ENCODE data around the gene DBNDD2. TPM values are rescaled to one million over a fixed set of nuclear protein-coding genes. Genes with fewer than 3 reads are reported as not detected.

The DBNDD2 gene
- total RNA-seq, 1 donor from 2014 or later = 10.2 TPM

- Histone ChIP-seq H4K20me1 (ENCODE audit: low read depth) (no peaks in the 10 kb centered on the region), H3K4me2 (no peak overlapping the region), H3K36me3 (no peaks in the 10 kb centered on the region), H3K27me3 (no peaks in the 10 kb centered on the region), H3K9ac (no peak overlapping the region), H3K79me2 (ENCODE audit: low read depth) (no peaks in the 10 kb centered on the region), H3K9me3 (ENCODE audit: low read depth) (no peaks in the 10 kb centered on the region), H3F3A (ENCODE audit: low read depth) (no peaks in the 10 kb centered on the region), H2AFZ (replicated peaks) (no peak overlapping the region), H3K27ac (no peak overlapping the region), H3K4me3 (no peak overlapping the region), H3K4me1 (no peaks in the 10 kb centered on the region)
- H3K9me3 Mint-ChIP-seq = peaks cover 2% of the 10 kb centered on the region
- H3K36me3 Mint-ChIP-seq = no peaks in the 10 kb centered on the region
- no peak overlapping the region for H3K27ac Mint-ChIP-seq
- peaks cover 2% of the 10 kb centered on the region for H3K27me3 Mint-ChIP-seq (ENCODE audit: insufficient read depth, low read depth)
- H3K4me3 Mint-ChIP-seq = no peak overlapping the region
- H3K4me1 Mint-ChIP-seq = no peaks in the 10 kb centered on the region
- no peak for DNase-seq (ENCODE audit: low spot score)
- TF ChIP-seq EZH2 (IDR thresholded peaks at IDR 0.05) (no peak), EZH2phosphoT487 (IDR thresholded peaks at IDR 0.05) (no peak), CTCF (IDR thresholded peaks at IDR 0.05) (no peak)
These were observed 13.6 kb upstream of the DBNDD2 start for GRCh38 chr20:45394221-45395113.

GRCh38 chr20:45395114-45395415, 13.0 kb upstream of the DBNDD2 start:
- Mint-ChIP-seq H3K9me3 (peaks cover 8% of the 10 kb centered on the region), H3K4me1 (no peaks in the 10 kb centered on the region), H3K27me3 (ENCODE audit: insufficient read depth, low read depth) (peaks cover 2% of the 10 kb centered on the region), H3K36me3 (peaks cover 6% of the 10 kb centered on the region), H3K4me3 (no peak overlapping the region), H3K27ac (no peak overlapping the region)
- Histone ChIP-seq H3K79me2 (ENCODE audit: low read depth) (no peaks in the 10 kb centered on the region), H3K4me2 (no peak overlapping the region), H3K27ac (no peak overlapping the region), H3K4me3 (no peak overlapping the region), H3K9me3 (ENCODE audit: low read depth) (no peaks in the 10 kb centered on the region), H3K9ac (no peak overlapping the region), H4K20me1 (ENCODE audit: low read depth) (no peaks in the 10 kb centered on the region), H3K36me3 (no peaks in the 10 kb centered on the region), H2AFZ (replicated peaks) (no peak overlapping the region), H3K4me1 (no peaks in the 10 kb centered on the region), H3F3A (ENCODE audit: low read depth) (no peaks in the 10 kb centered on the region), H3K27me3 (no peaks in the 10 kb centered on the region)
- TF ChIP-seq EZH2phosphoT487 (IDR thresholded peaks at IDR 0.05) (no peak), EZH2 (IDR thresholded peaks at IDR 0.05) (no peak), CTCF (IDR thresholded peaks at IDR 0.05) (no peak)
- no peak for DNase-seq (ENCODE audit: low spot score)

GRCh38 chr20:45399018-45399417, 9.1 kb upstream of the DBNDD2 start:
- no peak for DNase-seq (ENCODE audit: low spot score)
- Histone ChIP-seq H3K79me2 (ENCODE audit: low read depth) (no peaks in the 10 kb centered on the region), H3K27ac (no peak overlapping the region), H3F3A (ENCODE audit: low read depth) (no peaks in the 10 kb centered on the region), H2AFZ (replicated peaks) (no peak overlapping the region), H3K4me3 (no peak overlapping the region), H3K4me1 (no peaks in the 10 kb centered on the region), H3K9me3 (ENCODE audit: low read depth) (no peaks in the 10 kb centered on the region), H3K36me3 (no peaks in the 10 kb centered on the region), H3K27me3 (peaks cover 12% of the 10 kb centered on the region), H3K9ac (no peak overlapping the region), H4K20me1 (ENCODE audit: low read depth) (no peaks in the 10 kb centered on the region), H3K4me2 (no peak overlapping the region)
- TF ChIP-seq EZH2 (IDR thresholded peaks at IDR 0.05) (no peak), EZH2phosphoT487 (IDR thresholded peaks at IDR 0.05) (no peak), CTCF (IDR thresholded peaks at IDR 0.05) (no peak)
- Mint-ChIP-seq H3K27ac (no peak overlapping the region), H3K4me3 (no peak overlapping the region), H3K36me3 (peaks cover 17% of the 10 kb centered on the region), H3K9me3 (peaks cover 28% of the 10 kb centered on the region), H3K27me3 (ENCODE audit: insufficient read depth, low read depth) (peaks cover 4% of the 10 kb centered on the region), H3K4me1 (no peaks in the 10 kb centered on the region)

Measured in neural progenitor cell (in vitro differentiated cells).